HG02970 (cell line): ENCODE results near the gene ITM2B.
"Not testable (repeated sequence)": the region's sequence is repeated elsewhere in the genome, so short reads cannot be mapped to it uniquely, and the experiment has no call there.

ENCODE experiments used
- ATAC-seq: cut with Tn5 transposase; IDR thresholded peaks from one replicate; pipeline ENCODE4 v1.9.1; 2021; ENCODE audit warnings: mild to moderate bottlenecking, moderate library complexity, moderate number of reproducible peaks; ENCODE audit not compliant: unreplicated experiment, low FRiP score

The ITM2B gene

GRCh38 chr13:48222358-48223301 is 10.4 kb upstream of the ITM2B start:
- no peak for ATAC-seq

DNA sequence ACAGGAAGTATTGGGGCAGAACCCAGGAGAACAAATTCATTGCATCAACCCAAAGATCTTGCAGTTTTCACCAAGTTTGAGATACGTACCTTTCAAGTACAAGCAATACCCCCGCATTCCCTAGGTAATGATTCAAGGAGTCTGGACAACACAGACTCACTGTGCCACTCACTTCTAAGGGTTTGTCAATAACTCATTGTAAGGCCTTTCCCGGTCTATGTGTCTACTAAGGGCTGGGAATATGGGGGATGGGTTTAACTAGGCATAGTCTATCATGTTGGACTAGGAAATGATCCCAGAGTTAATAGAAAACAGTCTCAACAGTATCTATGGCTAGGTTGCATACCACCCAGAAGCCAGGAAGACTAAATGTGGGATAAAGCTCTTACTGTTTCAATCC is 8.3 kb upstream of the ITM2B start:
- ATAC-seq: no peak

DNA sequence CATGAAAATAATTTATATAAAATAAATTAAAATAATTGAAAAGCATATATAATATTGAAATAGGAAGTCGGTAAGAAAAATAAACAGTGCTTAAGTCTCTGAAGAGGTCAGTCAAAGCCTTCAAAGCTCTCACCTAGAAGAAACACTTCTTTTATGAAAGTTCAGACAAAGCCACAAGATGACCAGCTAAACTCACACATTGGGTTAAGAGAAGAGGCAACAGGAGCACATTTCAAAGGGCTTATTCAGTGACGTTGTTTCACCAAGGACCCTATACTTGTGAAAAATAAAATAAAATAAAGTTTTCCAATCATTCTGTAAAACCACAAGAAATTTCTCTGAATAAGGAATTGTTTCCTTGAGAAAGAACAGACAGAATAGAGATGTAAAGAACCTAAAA is 2.5 kb upstream of the ITM2B start:
- no peak for ATAC-seq

- no peak for ATAC-seq
Observed at GRCh38 chr13:48231080-48231479, 1.9 kb upstream of the ITM2B start.

DNA sequence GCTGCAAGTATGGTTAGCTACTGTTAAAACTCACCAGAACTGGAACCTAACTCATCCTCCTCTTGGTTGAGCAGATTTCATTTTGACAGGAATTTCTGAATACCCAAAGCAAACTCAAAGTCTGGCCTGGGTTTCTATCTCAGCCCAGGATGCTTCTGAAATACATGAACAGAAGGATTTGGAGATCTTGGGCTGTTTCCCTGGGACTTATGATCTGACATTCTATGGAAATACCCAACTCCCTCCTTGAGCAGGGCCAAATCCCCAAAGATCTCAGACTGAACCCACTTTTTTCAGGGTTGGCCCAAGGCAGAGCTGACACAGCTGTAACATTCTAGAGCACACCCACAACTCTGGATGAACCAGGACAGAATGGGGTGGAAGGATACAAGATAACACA is 1.1 kb upstream of the ITM2B start:
- no peak for ATAC-seq

DNA sequence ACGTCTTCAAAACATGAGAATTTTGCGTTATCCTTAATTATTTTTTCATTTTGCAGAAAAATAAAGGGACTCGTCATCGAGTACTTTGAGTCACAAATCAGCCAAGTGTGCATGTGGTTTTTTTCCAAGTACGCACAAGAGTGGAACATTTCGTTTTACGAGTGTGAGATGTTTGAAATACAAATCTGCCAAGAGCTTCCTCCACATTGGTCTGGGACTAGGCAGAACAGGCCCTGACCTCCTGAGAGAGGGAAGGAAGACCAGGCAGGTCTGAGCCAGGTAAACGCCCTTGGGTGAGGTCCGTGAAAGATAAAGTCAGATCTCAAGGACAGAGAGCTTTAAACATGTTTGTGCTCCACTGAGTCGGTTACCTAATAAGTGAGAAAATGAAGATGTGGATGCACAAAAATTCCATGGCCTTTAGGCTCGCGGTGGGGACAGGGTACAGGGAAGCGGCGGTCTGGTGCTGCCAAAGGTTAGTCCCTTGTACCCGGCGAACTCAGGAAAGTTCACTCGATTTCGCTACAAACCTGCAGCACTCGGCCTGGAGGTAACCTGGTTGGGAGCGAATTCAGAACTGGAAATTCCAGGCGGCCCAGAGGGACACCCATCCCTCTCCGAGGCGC is 473 bp upstream of the ITM2B start:
- peak; percentile 21 for ATAC-seq

- no peak for ATAC-seq
Observed at GRCh38 chr13:48233889-48234488, 983 bp downstream of the ITM2B start.

DNA sequence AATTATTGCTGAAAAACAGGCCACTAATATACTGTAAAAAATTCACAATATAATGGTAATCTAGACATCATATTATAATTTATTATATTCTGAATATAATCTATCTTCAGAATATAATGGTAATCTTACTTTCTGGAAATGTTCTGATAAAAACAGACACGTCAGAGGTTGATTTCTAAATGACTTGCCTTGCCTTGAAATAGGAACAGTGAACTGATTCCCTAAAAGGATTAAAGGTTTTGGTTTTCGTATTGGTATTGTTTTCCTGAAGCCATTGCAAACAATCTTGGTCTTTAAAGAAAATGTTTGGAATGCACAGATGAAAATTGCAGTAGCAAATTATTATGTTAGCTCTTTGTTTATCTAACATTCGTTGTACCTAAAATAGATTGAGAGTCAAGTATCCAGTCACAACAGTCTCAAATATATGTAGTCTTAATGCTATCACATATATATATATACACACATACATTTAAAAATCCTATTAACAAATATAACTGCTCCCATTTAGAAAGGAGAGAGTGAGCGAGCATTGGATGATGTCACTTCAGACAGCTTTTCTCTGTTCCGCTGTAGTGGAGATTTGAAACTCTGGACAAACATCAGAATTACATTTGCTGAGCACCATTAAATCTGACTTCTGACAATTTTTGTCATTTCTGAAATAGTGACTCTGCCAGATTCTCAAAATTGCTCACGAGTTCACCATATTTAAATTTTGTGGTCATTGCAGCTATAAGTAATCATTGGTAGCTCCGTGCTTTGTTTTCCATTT is 1.7 kb downstream of the ITM2B start:
- ATAC-seq: no peak

DNA sequence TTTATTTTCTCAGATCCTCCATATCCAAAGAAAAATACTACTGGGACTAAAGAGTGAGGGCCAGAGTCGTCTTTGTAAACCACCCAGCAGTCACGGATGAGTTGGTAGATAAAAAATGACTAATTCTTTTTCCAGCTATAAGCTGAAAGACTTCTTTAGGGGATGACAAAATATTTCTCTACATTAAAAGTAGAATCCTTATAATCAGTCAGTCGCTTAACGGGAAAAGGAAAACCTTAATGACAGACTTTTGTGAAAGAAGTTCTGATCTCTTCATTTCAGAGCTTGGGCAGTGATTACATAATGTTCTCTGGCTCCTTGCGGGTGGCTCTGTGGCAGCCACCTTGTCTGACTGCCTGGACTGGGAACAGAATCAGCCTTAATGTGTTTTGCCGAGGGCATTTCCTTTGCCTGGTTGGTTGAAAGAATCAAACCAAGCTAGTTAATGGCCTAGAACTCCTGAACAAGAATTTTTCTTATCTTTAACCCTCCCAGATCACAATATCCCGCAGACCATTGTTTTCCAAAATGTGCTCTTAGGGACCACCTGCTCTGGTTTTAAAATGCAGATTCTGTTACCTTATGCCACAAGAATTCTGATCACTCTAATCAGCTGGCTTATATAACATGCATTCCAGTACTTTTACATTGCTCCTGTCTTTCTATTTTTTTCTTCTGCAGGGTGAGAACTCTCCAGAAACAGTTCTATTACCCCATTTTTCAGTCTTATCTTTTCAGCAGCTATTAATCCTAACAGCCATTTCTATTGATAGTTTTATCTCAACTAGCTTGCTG is 2.5 kb downstream of the ITM2B start:
- no peak for ATAC-seq

GRCh38 chr13:48236528-48237353 is 3.7 kb downstream of the ITM2B start:
- no peak for ATAC-seq

- ATAC-seq: not testable (repeated sequence)
Observed at GRCh38 chr13:48239369-48239768, 6.4 kb downstream of the ITM2B start.

GRCh38 chr13:48241651-48242050 is 8.6 kb downstream of the ITM2B start:
- no peak for ATAC-seq

GRCh38 chr13:48242677-48243076 is 9.7 kb downstream of the ITM2B start:
- ATAC-seq: no peak

DNA sequence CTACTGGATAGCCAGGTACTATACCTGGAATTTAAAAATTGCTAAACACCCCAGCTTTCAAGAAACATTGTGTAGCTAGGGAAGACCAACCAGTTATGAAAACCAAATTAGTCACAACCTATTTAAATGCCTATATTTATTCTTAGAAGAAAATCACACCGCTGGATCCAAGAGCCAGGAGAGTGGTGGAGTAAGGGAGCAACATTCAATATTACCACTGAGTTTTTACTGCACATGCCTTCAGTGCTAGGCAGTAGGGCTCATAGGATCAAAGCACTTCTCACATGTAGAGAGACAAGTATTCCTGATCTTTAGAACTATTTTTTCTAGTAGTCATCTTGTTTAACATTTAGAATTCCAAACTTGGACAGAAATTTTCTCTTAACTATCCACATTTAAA is 11.2 kb downstream of the ITM2B start:
- ATAC-seq: no peak

GRCh38 chr13:48246102-48246501 is 13.1 kb downstream of the ITM2B start:
- ATAC-seq: no peak

DNA sequence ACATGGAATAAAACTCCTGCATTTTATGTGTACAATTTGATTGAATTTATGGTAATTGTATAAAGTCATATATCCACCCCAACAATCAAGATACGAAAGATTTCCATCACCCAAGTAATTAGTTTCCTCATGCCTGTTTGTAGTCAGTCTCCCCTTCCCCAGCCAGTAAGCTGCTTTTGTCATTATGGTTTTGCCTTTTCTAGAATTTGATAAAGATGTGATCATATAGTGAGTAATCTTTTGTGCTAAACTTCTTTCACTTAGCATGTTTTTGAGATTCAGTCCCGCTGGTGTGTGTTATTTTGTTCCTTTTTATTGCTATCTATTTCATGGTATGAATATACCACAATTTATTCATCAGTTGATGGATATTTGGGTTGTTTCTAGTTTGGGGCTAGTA is 16.0 kb downstream of the ITM2B start:
- ATAC-seq: no peak

DNA sequence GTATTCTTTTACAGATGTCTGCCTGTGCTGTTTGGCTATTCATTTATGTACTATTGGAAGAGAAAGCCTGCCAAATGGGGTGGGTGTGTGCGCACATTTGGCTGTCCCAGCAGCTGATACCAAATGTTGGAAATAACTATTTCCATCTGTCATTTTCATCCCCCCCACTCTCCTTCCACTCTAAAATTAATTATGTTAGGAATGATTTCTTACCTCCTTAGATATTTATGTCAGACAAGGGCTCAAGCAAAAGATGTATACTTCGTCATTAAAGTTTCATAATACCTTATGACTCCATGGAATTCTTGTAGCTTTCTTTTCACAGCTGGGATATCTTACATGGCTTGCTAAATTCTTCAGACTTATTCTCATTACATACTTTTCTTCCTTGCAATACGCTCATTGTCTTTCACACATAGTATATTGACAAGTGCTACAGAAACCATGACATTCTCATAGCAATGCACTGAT is 18.6 kb downstream of the ITM2B start:
- no peak for ATAC-seq

DNA sequence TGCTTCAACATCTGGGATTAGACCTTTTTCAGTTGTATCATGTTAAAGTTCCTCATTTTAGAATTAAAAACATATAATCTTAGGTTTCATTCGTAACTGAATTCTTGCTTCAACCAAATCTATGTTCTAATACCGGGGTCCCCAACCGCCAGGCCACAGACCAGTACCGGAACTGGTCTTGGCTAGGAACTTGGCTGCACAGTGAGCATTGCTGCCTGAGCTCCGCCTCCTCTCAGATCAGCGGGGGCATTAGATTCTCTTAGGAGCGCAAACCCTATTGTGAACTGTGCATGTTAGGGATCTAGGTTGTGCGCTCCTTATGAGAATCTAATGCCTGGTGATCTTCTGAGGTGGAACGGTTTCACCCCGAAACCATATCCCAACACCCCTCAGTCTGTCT is 19.2 kb downstream of the ITM2B start:
- no peak for ATAC-seq

- ATAC-seq: no peak
Observed at GRCh38 chr13:48253849-48254248, 20.8 kb downstream of the ITM2B start.
